HG03196 (cell line): Measurements from ENCODE around the gene NAT10.

ENCODE experiments used
- ATAC-seq: cut with Tn5 transposase; IDR thresholded peaks from one replicate; pipeline ENCODE4 v1.9.1; 2021; ENCODE audit not compliant: unreplicated experiment

The NAT10 gene

DNA sequence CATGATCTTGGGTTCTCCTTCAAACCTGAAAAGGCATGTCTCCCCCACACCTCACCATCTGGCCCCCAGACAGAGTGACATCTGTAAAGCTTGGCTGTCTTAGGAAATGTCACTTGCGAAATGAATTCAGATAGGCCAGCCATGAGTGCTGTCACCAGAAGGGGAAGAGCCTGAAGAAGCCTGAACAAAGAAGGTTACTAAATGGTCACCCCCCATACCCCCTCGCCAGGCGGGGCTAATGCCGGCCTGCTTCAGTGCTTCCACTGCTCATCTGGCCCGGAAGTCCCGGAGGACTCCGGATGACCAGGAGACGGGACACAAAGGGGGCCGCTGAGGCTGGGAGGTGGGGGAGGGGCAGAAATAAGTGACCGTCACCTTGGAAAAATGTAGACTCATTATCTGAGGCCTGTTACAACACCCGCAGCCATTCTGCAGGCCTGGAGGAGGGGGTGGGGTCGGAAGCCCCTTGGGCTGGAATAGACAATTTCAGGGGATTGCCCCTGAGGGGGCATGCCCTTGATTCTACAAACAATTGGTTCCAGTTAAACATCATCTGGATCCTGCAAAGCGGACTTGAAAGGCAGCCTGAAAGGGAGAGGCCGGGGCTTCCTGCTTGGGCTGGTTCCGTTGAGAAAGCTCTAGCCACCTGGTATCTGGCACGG, 43.2 kb downstream of the NAT10 start:
- ATAC-seq = no peak

GRCh38 chr11:34149274-34149673, 43.8 kb downstream of the NAT10 start:
- no peak for ATAC-seq

- no peak for ATAC-seq
Measured at GRCh38 chr11:34149786-34150185, 44.4 kb downstream of the NAT10 start.

DNA sequence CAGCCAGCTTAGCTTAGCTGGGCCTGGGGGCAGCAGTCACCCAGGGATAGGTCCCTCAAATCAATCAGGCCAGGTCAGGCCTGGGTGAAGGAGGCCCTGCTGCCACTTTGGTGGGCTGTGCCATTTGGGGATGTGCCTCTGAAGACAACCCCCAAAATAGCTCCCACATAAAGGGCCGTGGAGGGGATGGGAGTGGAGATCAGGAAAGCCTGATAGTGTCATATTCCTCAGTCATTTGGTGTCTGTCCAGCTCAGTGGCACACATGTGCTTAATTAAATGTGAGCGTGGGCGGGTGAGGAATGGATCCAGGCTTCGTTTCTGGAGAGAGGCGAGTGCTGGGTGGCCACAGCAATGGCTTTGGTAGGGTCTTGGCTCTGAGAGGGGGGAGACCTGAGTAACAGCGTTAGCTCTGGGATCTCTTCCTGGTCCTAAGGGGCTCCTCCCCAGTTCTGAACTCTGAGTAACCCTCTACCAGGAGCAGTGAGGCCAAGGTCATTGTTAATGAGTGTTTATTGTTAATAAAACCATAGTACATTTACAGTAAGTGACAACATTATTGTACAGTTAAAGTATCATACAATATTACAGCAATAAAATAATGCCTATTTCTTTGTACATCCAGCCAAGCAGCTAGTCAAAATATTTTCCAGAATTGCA, 45.2 kb downstream of the NAT10 start:
- ATAC-seq = no peak

DNA sequence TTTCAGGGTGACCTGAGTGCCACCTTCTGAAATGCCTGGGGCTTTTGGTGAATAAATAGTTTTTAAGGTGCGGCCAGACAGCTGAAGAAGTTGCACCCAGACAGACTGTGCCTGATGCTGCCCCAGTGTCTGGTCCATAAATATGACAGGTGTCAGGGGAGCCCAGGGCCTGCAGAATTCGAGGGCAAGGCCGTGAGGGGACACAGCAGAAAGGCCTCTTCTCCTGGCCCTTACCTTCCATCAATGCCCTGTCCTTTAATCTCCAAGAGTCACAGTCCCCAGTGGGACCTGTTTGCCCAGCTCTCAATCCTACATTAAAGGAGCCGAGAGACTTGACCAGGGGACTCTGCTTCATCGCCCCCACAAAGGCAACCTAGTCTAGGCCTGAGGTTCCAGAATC, 45.7 kb downstream of the NAT10 start:
- ATAC-seq = no peak

GRCh38 chr11:34151916-34152845, 46.8 kb downstream of the NAT10 start:
- ATAC-seq = no peak

GRCh38 chr11:34154059-34154875, 48.8 kb downstream of the NAT10 start:
- ATAC-seq = peak; percentile 51

GRCh38 chr11:34155057-34155756, 49.8 kb downstream of the NAT10 start:
- ATAC-seq = no peak

DNA sequence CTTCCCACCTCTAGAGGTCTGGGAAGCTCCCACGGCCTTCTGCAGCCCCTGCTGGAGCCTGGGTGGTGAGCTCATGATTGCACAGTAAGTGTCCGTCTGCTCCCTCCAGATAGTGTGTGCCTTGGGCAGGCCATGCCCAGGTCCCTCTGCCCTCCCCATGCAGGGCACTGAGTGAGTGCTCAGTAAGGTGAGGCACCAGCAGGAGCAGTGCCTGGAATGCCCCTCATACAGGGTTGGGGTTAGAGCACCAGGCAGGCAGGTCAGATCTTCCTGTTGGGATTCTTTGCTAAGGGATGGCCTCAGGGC, 50.3 kb downstream of the NAT10 start:
- ATAC-seq = no peak

- ATAC-seq = no peak
Measured at GRCh38 chr11:34157163-34157562, 51.7 kb downstream of the NAT10 start.

DNA sequence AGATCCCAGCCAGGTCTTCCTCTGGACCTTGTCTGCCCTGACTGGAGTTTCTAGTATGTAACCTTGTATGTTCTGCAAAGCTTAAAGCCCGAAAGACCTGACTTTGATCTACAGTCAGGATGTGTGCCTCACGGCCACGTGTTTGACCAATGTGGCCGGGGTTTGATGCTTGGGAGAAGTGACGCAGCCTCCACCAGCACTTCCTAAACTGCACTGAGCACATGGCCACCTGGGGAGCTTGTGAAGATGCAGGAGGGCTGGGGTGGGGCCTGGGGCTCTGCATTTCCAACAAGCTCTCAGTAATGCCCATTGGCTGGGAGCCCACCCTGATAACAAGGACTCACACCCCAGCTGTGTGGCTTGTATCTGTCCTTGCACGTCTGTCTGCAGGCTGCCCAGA, 53.2 kb downstream of the NAT10 start:
- no peak for ATAC-seq

DNA sequence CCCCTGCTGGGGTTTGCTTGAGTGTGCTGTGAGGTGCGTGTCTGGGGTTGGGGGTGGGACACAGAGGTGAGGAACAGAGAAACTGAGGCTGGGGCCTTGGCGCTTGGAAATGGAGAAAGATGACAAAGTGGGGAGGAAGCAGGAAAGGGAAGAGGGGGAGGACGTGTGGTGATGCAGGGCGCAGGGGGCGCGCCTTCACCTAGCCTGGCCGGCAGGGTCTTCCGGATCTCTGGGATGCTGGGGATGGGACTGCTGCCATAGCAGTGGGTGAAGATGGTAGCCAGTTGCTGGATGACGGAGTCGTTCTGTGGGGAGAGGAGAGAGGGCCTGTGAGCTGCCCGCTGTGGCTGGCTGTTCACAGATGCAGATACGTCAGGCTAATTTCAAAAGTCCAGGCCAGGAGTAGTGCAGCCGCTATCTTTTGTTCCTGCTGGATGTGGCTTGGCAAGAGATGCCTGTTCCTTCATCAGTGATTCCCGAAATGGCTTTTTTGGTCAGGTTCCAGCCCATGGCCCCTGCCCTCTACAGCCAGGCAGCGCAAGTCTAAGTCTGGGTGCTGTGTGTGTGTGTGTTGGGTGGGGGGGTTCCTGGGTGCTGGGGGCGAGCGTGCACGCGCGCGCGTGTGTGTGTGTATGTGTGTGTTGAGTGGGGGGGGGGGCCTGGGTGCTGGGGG, 54.8 kb downstream of the NAT10 start:
- no peak for ATAC-seq

- ATAC-seq = no peak
Measured at GRCh38 chr11:34160791-34161190, 55.4 kb downstream of the NAT10 start.

DNA sequence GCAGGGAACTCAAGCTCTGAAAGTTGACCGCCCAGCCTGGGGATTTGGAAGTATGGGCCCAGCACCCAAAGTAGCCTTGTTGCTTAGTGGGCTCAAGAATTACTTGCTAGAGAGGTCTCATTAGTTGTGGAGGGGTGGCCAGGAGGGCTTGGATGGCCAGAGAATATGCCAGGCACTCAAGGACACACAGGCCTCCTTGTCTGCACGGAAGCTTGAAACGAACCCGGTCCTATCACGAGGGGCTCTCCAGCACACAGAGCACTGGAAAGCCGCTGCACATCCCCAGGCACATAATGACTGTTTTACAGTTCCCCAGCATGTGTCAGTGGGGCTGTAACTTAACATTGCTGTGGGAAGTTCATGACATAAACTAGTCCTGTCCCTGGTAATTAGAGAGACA, 55.9 kb downstream of the NAT10 start:
- ATAC-seq = no peak

DNA sequence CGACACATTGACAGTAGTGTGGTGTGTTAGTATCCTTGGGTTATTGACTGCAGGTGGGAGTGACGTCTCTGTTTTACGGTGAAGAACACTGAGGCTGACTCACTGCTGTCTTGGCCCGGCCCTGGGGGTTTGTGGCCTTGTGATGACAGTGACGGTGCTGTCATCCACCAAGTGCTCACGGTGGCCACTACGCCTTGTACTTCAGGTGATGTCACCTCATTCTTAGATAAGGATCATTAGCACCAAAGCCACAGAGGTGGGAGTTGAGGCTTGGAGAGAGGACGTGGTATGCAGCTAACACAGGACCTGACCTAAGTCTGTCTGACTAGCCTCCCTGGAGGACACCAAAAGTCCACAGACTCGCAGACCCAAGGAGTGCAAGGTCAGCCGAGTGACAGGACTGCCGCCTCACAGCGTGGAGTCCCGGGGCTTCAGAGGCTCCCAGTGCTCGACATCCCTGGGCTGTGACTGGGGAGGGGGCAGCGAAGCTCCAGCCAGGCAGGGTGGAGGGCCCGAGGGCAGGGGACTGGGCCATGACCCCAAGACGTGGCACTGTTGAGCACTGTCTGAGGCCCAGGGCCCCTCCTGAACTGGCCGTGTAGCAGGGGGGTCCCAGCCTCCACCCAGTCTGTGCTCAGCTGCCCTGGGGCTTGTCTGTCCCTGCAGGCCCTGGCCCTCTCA, 56.5 kb downstream of the NAT10 start:
- ATAC-seq = no peak

DNA sequence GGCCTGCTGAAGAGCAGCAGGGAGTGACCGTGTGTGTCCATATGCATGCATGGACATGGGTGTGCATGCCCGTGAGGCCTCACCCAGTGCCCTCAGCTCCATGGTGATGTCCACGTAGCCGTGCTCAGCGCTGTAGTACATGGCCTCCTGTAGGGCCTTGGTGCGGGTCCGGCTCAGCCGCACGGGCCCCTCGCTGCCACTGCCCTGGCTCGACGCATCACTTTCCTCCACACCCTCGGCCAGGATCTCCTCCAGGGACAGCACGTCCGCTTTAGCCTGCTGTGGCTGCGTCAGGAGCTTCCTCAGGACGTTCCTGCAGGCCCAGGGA, 57.0 kb downstream of the NAT10 start:
- no peak for ATAC-seq

- no peak for ATAC-seq
Measured at GRCh38 chr11:34162856-34163255, 57.4 kb downstream of the NAT10 start.

- no peak for ATAC-seq
Measured at GRCh38 chr11:34165121-34165520, 59.7 kb downstream of the NAT10 start.

DNA sequence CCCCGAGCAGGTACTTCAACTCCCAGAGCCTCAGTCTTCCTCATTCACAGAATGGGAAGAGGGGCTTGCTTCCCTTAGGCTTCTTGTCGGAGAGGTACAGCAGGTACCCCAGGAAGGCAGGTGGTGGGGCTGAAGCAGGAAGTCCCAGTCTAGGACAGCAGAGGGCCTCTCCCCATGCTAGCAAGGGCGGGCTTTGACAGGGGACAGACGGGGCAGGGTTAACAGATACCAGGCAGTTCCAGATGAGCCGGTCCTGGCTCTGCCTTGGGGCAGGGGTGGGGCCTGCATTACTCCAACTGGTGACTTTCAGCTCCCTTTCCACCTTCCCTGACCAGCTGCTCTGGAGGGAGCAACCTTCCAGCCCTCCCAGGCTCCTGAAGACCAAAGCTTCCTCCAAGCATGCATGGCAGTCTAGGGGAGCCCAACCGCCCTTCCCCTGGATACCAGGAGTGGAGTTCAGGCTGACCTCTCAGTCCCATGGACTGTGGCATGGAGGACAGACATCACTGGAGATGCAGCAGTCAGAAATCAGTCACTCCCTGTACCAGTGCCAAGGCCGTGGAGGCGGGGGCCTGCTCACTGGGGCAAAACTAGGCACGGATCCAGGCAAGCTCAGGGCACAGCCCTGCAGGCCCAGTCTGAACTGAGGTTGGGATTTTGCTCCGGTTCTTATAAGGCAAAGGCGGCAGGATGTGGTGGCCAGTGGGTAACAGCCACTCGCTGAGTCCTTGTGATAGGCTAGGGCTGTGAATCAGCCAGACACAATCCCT, 60.5 kb downstream of the NAT10 start:
- ATAC-seq = no peak
